C4-2B (cell line): ENCODE results near the gene MYF6.

Experiments
- CTCF ChIP-seq: fragments of 450-650 bp; conservative IDR thresholded peaks from 2 replicates; pipeline ENCODE4 v1.5.1; 2017; ENCODE audit warnings: mild to moderate bottlenecking
- ZFX ChIP-seq: fragments of 450-650 bp; IDR thresholded peaks from 2 replicates; pipeline ENCODE4 v1.6.1; 2017

DNA sequence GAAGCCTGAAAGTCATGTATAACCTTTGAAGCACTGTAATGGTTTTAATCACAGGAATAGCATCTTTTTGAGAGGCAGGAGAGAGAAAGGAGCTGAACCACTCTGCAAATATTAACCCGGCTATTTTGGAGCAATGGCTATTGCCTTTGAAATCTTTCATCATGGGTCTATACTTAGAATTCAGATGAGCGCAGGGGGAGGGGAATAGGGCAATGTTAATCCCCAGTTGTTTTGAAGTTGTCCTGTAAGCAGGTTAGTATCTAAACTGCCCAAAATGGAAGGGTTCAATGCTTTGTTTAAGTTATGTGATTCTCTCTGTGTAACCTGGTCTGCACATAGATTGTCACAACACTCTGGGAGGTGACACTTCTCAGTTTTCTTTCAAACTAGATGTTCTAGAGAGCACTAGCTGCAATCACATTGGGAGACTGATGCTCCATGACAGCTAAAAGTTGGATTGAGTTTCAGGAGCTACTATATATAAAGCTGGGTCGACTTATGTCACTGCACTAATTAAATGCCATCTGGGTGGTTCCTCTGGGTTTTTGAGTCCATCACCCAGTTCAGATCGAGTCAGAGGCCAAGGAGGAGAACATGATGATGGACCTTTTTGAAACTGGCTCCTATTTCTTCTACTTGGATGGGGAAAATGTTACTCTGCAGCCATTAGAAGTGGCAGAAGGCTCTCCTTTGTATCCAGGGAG lies at the start of gene MYF6:
- TF ChIP-seq CTCF (no peak), ZFX (no peak)
